ENCODE measurements around the gene KIF20A. TPM values are rescaled to one million over a fixed set of nuclear protein-coding genes. Genes with fewer than 3 reads are reported as not detected.

The KIF20A gene
- total and polyA plus RNA-seq, 2 donors (not counting 1 experiment from before 2014, with no cell fraction given), result 0.13 to 0.47 TPM

DNA sequence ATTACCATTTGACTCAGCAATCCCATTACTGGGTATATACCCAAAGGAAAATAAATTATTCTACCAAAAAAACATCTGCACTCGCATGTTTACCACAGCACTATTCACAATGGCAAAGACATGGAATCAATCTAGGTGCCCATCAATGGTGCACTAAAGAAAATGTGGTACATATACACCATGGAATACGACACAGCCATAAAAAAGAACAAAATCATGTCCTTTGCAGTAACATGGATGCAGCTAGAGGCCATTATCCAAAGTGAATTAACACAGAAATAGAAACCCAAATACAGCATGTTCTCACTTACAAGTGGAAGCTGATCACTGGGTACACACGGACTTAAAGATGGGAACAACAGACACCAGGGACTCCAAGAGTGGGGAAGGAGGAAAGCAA is 32.1 kb downstream of the KIF20A start:
- Histone ChIP-seq H3K27ac (ENCODE audit: low read length in 2 of 2) (no peak overlapping the region), H3K4me3 (ENCODE audit: control extremely low read depth in 1 of 5, extremely low read depth in 1 of 5, insufficient read depth in 1 of 5, low read depth in 2 of 5, low read length in 4 of 5) (no peak overlapping the region), H4K20me1 (ENCODE audit: control insufficient read depth, insufficient read depth, low read length, poor library complexity, severe bottlenecking) (no peaks in the 10 kb centered on the region), H3K9ac (ENCODE audit: low read length) (no peak overlapping the region), H3K9me3 (ENCODE audit: control extremely low read depth in 1 of 3, control insufficient read depth in 2 of 3, insufficient read depth in 1 of 3, low read length in 2 of 3) (no peaks in the 10 kb centered on the region), H2AFZ (ENCODE audit: insufficient read depth, low read depth, low read length, poor library complexity, severe bottlenecking) (no peak overlapping the region), H3K79me2 (ENCODE audit: control insufficient read depth, insufficient read depth, low read length) (peaks cover 64% of the 10 kb centered on the region), H3K27me3 (replicated peaks in 1 of 4; ENCODE audit: control extremely low read depth in 1 of 4, control insufficient read depth in 3 of 4, insufficient read depth in 4 of 4, low read length in 3 of 4) (no peaks in the 10 kb centered on the region), H3K4me2 (replicated peaks; ENCODE audit: low read depth, low read length, poor library complexity, severe bottlenecking) (no peak overlapping the region), H3K36me3 (replicated peaks in 1 of 2; ENCODE audit: control extremely low read depth in 1 of 2, control insufficient read depth in 1 of 2, extremely low read depth in 1 of 2, insufficient read depth in 2 of 2, low read length in 1 of 2) (peaks cover 2 to 11% of the 10 kb centered on the region in 2 experiments), H3K4me1 (ENCODE audit: control insufficient read depth in 2 of 2, insufficient read depth in 2 of 2, low read length in 2 of 2) (peaks cover 10 to 20% of the 10 kb centered on the region in 2 donors)
- WGBS (ENCODE audit: insufficient coverage), result 85% methylated on average over 2 of the region's 3 CpGs
- Mint-ChIP-seq H3K9me3 (ENCODE audit: insufficient read depth) (no peaks in the 10 kb centered on the region), H3K4me1 (peaks cover 19% of the 10 kb centered on the region), H3K4me3 (peak overlapping the region; percentile 50), H3K27ac (no peak overlapping the region), H3K27me3 (no peaks in the 10 kb centered on the region)
- CTCF ChIA-PET, result interaction anchor here (0.7 kb wide), 1 partner anchor 89 kb away, joined by 3 read pairs; no protein-coding TSS in a partner anchor
- no peak for ATAC-seq (ENCODE audit: low read depth)
- POLR2A ChIA-PET, result no interaction called here
- no peak for TF ChIP-seq EZH2 (IDR thresholded peaks at IDR 0.05; ENCODE audit: borderline replicate concordance, insufficient read depth, low read depth, low read length, poor library complexity, severe bottlenecking)
- TF ChIP-seq, protein P1, sequence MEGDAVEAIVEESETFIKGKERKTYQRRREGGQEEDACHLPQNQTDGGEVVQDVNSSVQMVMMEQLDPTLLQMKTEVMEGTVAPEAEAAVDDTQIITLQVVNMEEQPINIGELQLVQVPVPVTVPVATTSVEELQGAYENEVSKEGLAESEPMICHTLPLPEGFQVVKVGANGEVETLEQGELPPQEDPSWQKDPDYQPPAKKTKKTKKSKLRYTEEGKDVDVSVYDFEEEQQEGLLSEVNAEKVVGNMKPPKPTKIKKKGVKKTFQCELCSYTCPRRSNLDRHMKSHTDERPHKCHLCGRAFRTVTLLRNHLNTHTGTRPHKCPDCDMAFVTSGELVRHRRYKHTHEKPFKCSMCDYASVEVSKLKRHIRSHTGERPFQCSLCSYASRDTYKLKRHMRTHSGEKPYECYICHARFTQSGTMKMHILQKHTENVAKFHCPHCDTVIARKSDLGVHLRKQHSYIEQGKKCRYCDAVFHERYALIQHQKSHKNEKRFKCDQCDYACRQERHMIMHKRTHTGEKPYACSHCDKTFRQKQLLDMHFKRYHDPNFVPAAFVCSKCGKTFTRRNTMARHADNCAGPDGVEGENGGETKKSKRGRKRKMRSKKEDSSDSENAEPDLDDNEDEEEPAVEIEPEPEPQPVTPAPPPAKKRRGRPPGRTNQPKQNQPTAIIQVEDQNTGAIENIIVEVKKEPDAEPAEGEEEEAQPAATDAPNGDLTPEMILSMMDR (IDR thresholded peaks at IDR 0.05), result no peak
- DNase-seq, result no peak
- intact Hi-C loops (cut with micrococcal nuclease), result loop anchor here (5.0 kb wide), 1 partner anchor 1636 kb away; no protein-coding TSS in a partner anchor

DNA sequence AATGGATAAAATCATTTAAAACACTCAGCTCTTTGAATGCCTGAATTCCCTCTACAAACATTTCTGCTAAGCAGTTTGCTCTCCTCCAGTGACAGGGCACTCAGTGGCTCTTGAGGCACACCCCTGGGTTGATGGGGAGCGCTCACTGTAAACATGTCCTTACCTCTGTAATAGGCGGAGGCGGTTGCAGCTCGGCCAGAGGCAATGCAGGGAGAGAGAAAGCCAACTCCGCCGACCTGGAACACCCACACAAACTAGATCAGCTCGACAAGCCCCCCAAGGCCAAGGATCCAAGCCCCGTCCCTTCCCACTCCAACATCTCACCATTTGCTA is 33.9 kb downstream of the KIF20A start:
- no peak for DNase-seq
- H3K79me2 ChIP-seq (ENCODE audit: control insufficient read depth, insufficient read depth, low read length), result peaks cover 53% of the 10 kb centered on the region
- intact Hi-C loops (cut with micrococcal nuclease), result loop anchor here (1.0 to 5.0 kb wide), 9 partner anchors 34 to 1635 kb away; partner anchors contain the start of genes BRD8, CDC25C, DNAJC18 and EGR1

More for the DNA sequence above, 33.9 kb downstream of the KIF20A start:
- H3K27ac Mint-ChIP-seq, result peak overlapping the region; percentile 92
- peak overlapping the region; percentile 93 for H3K4me3 Mint-ChIP-seq
- no peak for TF ChIP-seq EZH2 (IDR thresholded peaks at IDR 0.05; ENCODE audit: borderline replicate concordance, insufficient read depth, low read depth, low read length, poor library complexity, severe bottlenecking)
- TF ChIP-seq, protein P1 (IDR thresholded peaks at IDR 0.05), result no peak
- Histone ChIP-seq H3K4me1 (ENCODE audit: control insufficient read depth in 2 of 2, insufficient read depth in 2 of 2, low read length in 2 of 2) (peaks cover 10 to 20% of the 10 kb centered on the region in 2 donors), H4K20me1 (ENCODE audit: control insufficient read depth, insufficient read depth, low read length, poor library complexity, severe bottlenecking) (no peaks in the 10 kb centered on the region), H2AFZ (ENCODE audit: insufficient read depth, low read depth, low read length, poor library complexity, severe bottlenecking) (peak overlapping the region; percentile 98), H3K4me3 (ENCODE audit: control extremely low read depth in 1 of 5, extremely low read depth in 1 of 5, insufficient read depth in 1 of 5, low read depth in 2 of 5, low read length in 4 of 5) (peak overlapping the region; percentile 77 to 99 (median 93)), H3K4me2 (replicated peaks; ENCODE audit: low read depth, low read length, poor library complexity, severe bottlenecking) (peak overlapping the region; percentile 89), H3K27me3 (replicated peaks in 1 of 4; ENCODE audit: control extremely low read depth in 1 of 4, control insufficient read depth in 3 of 4, insufficient read depth in 4 of 4, low read length in 3 of 4) (no peaks in the 10 kb centered on the region), H3K36me3 (replicated peaks in 1 of 2; ENCODE audit: control extremely low read depth in 1 of 2, control insufficient read depth in 1 of 2, extremely low read depth in 1 of 2, insufficient read depth in 2 of 2, low read length in 1 of 2) (peaks cover 0 to 6% of the 10 kb centered on the region in 2 experiments), H3K27ac (ENCODE audit: low read length in 2 of 2) (peak overlapping the region; percentile 52 to 87), H3K9ac (ENCODE audit: low read length) (peak overlapping the region; percentile 94), H3K9me3 (ENCODE audit: control extremely low read depth in 1 of 3, control insufficient read depth in 2 of 3, insufficient read depth in 1 of 3, low read length in 2 of 3) (no peaks in the 10 kb centered on the region)
- POLR2A ChIA-PET, result interaction anchor here (0.5 to 1.6 kb wide), 5 partner anchors 16 to 363 kb away, joined by 3 to 6 read pairs (median 4); partner anchors contain the start of genes FAM53C and HSPA9
- H3K4me1 Mint-ChIP-seq, result peaks cover 19% of the 10 kb centered on the region
- no peaks in the 10 kb centered on the region for H3K27me3 Mint-ChIP-seq
- no peaks in the 10 kb centered on the region for H3K9me3 Mint-ChIP-seq (ENCODE audit: insufficient read depth)
- CTCF ChIA-PET, result interaction anchor here (1.1 to 2.1 kb wide), 4 partner anchors 11 to 200 kb away, joined by 4 to 7 read pairs (median 4); partner anchors contain the start of gene KDM3B
- peak; percentile 3 for ATAC-seq (ENCODE audit: low read depth)
- 0% methylated on average over 3 of the region's 8 CpGs for WGBS (ENCODE audit: insufficient coverage)

Data from B cell (primary cell).